ENCODE results near the gene ZNF695. TPM values are rescaled to one million over a fixed set of nuclear protein-coding genes. Genes with fewer than 3 reads are reported as not detected.
"Not testable (repeated sequence)": the region's sequence is repeated elsewhere in the genome, so short reads cannot be mapped to it uniquely, and the experiment has no call there.

ZNF695 gene
- total and polyA plus RNA-seq, 3 donors from 2014 or later: 2.8 to 6.1 (median 4.6) TPM

- intact Hi-C loops (cut with DNase I; ENCODE audit: low total_unique reads): no loop called here
- Histone ChIP-seq H3K9me3 (no peaks in the 10 kb centered on the region), H3K4me3 (peak overlapping the region; percentile 61 to 69), H3K27ac (no peak overlapping the region), H3K4me1 (no peaks in the 10 kb centered on the region), H3K36me3 (ENCODE audit: low read depth, missing control alignments) (no peaks in the 10 kb centered on the region), H3K27me3 (no peaks in the 10 kb centered on the region)
- DNase-seq: no peak
- WGBS, 2 donors: 61 to 71% methylated on average over 13 of the region's 13 CpGs
- TF ChIP-seq POLR2A (IDR thresholded peaks at IDR 0.05) (no peak), CTCF (IDR thresholded peaks at IDR 0.05) (no peak)
Observed at GRCh38 chr1:247008406-247008799, 546 bp upstream of the ZNF695 start.

- DNase-seq; H3K4me1 ChIP-seq; H3K9me3 ChIP-seq; H3K27ac ChIP-seq; H3K4me3 ChIP-seq; intact Hi-C loops (cut with DNase I; ENCODE audit: low total_unique reads); H3K27me3 ChIP-seq; H3K36me3 ChIP-seq (ENCODE audit: low read depth, missing control alignments): not testable (repeated sequence)
- 94 to 98% methylated on average over 6 of the region's 6 CpGs for WGBS, 2 donors
Observed at GRCh38 chr1:247004081-247004480, 3.8 kb downstream of the ZNF695 start.

DNA sequence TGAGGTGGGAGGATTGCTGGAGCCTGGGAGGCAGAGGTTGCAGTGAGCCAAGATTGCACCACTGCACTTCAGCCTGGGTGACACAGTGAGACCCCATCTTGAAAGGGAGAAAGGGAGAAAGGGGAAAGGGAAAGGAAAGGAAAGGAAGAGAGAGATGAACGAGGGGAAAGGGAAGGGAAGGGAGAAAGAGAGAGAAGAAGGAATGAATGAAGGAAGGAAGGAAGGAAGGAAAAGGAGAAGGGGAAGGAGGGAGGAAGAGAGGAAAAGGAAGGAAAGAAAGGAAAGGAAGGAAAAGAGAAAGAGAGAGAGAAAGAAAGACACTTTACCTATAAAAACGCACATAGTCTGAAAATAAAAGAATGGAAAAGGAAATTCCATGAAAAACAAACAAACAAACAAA, 18.0 kb downstream of the ZNF695 start:
- no peaks in the 10 kb centered on the region for H3K4me1 ChIP-seq
- no peak for DNase-seq
- no peaks in the 10 kb centered on the region for H3K36me3 ChIP-seq (ENCODE audit: low read depth, missing control alignments)
- intact Hi-C loops (cut with DNase I; ENCODE audit: low total_unique reads): no loop called here
- TF ChIP-seq POLR2A (IDR thresholded peaks at IDR 0.05) (no peak), CTCF (IDR thresholded peaks at IDR 0.05) (no peak)
- H3K27me3 ChIP-seq: no peaks in the 10 kb centered on the region
- no peak overlapping the region for H3K4me3 ChIP-seq
- H3K27ac ChIP-seq: no peak overlapping the region
- 82 to 95% methylated on average over 2 of the region's 2 CpGs for WGBS, 2 donors
- no peaks in the 10 kb centered on the region for H3K9me3 ChIP-seq

DNA sequence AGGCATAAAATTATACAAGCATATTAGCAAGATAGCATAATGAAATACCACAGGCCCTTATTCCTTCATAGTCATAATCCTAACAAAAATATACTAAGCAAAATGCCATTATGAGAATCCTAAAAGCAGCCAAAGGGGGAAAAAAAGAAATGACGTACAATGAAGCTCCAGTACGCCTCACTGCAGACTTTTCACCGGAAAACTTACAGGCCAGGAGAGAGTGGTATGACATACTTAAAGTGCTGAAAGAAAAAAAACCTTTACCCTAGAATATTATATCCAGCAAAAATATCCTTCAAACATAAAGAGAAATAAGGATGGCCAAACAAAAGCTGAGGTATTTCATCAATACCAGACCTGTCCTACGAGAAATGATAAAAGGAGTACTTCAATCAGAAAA, 19.5 kb downstream of the ZNF695 start:
- no peaks in the 10 kb centered on the region for H3K36me3 ChIP-seq (ENCODE audit: low read depth, missing control alignments)
- H3K4me1 ChIP-seq: no peaks in the 10 kb centered on the region
- 88 to 97% methylated on average over 4 of the region's 4 CpGs for WGBS, 2 donors
- TF ChIP-seq POLR2A (IDR thresholded peaks at IDR 0.05) (no peak), CTCF (IDR thresholded peaks at IDR 0.05) (no peak)
- H3K27me3 ChIP-seq: no peaks in the 10 kb centered on the region
- H3K4me3 ChIP-seq: no peak overlapping the region
- DNase-seq: no peak
- intact Hi-C loops (cut with DNase I; ENCODE audit: low total_unique reads): no loop called here
- no peak overlapping the region for H3K27ac ChIP-seq
- H3K9me3 ChIP-seq: no peaks in the 10 kb centered on the region

- TF ChIP-seq CTCF (IDR thresholded peaks at IDR 0.05): no peak
- no peaks in the 10 kb centered on the region for H3K4me1 ChIP-seq
- no peaks in the 10 kb centered on the region for H3K9me3 ChIP-seq
- 100% methylated on average over 1 of the region's 1 CpG for WGBS, 2 donors
- no peak overlapping the region for H3K27ac ChIP-seq
- intact Hi-C loops (cut with DNase I; ENCODE audit: low total_unique reads): no loop called here
- no peaks in the 10 kb centered on the region for H3K36me3 ChIP-seq (ENCODE audit: low read depth, missing control alignments)
- no peaks in the 10 kb centered on the region for H3K27me3 ChIP-seq
- no peak overlapping the region for H3K4me3 ChIP-seq
- no peak for DNase-seq
Observed at GRCh38 chr1:246987083-246987690, 20.7 kb downstream of the ZNF695 start.
